Liver (tissue), 3 donors: ENCODE measurements around the gene ILRUN.

Experiments
- ATF3 ChIP-seq: IDR thresholded peaks from 2 replicates; pipeline ENCODE4 v1.6.1; 2016; ENCODE audit warnings: antibody characterized with exemption
- CTCF ChIP-seq: fragments of 150-350 bp; IDR thresholded peaks from 2 replicates; pipeline ENCODE4 v1.5.1; 2017; ENCODE audit warnings: improper control_type of control experiment, low read depth, low read length; ENCODE audit not compliant: missing input control
- EGR1 ChIP-seq, 2 donors: IDR thresholded peaks; 2 replicates each; pipeline ENCODE4 v1.6.1; 2016 to 2018; ENCODE audit warnings: antibody characterized with exemption in 2 of 2, low read depth in 2 of 2
- FOXA1 ChIP-seq: IDR thresholded peaks from 2 replicates; pipeline ENCODE4 v1.6.1; 2016; ENCODE audit warnings: antibody characterized with exemption
- GABPA ChIP-seq, 2 donors: IDR thresholded peaks in 1 of 2; conservative IDR thresholded peaks in 1 of 2; 2 replicates each; pipeline ENCODE4 v1.6.1; 2016; ENCODE audit warnings: antibody characterized with exemption in 2 of 2, mild to moderate bottlenecking in 1 of 2, moderate library complexity in 1 of 2
- HNF4G ChIP-seq: IDR thresholded peaks from 2 replicates; pipeline ENCODE4 v1.6.1; 2016; ENCODE audit warnings: antibody characterized with exemption
- MAX ChIP-seq: IDR thresholded peaks from 2 replicates; pipeline ENCODE4 v1.6.1; 2016; ENCODE audit warnings: antibody characterized with exemption
- RAD21 ChIP-seq, 2 donors: IDR thresholded peaks; 2 replicates each; pipeline ENCODE4 v1.6.1; 2016; ENCODE audit warnings: antibody characterized with exemption in 2 of 2, mild to moderate bottlenecking in 2 of 2
- REST ChIP-seq: IDR thresholded peaks from 2 replicates; pipeline ENCODE4 v1.6.1; 2016; ENCODE audit warnings: antibody characterized with exemption, mild to moderate bottlenecking
- RXRA ChIP-seq, 2 donors: IDR thresholded peaks; 2 replicates each; pipeline ENCODE4 v1.6.1; 2017 to 2018; ENCODE audit warnings: antibody characterized with exemption in 2 of 2, mild to moderate bottlenecking in 1 of 2
- SP1 ChIP-seq: IDR thresholded peaks from 2 replicates; pipeline ENCODE4 v1.6.1; 2018; ENCODE audit warnings: antibody characterized with exemption, mild to moderate bottlenecking
- TAF1 ChIP-seq: conservative IDR thresholded peaks from 2 replicates; pipeline ENCODE4 v1.6.1; 2016; ENCODE audit warnings: antibody characterized with exemption, mild to moderate bottlenecking
- YY1 ChIP-seq: IDR thresholded peaks from 2 replicates; pipeline ENCODE4 v1.6.1; 2016; ENCODE audit warnings: antibody characterized with exemption, mild to moderate bottlenecking
- ZBTB33 ChIP-seq: IDR thresholded peaks from 2 replicates; pipeline ENCODE4 v1.6.1; 2016; ENCODE audit warnings: antibody characterized with exemption
- donor health status: healthy.
- donor health status: healthy.

GRCh38 chr6:34672657-34673043, 23.9 kb downstream of the ILRUN start:
- TF ChIP-seq RAD21 (IDR thresholded peaks at IDR 0.05) (no peak), CTCF (no peak), YY1 (no peak), TAF1 (no peak), SP1 (no peak), EGR1 (IDR thresholded peaks at IDR 0.05; ENCODE audit: low read depth in 2 of 2) (no peak), HNF4G (no peak), ATF3 (no peak), FOXA1 (no peak), ZBTB33 (no peak), REST (no peak), MAX (no peak), RXRA (IDR thresholded peaks at IDR 0.05) (no peak), GABPA (IDR thresholded peaks at IDR 0.05 in 1 of 2, conservative IDR thresholded peaks at IDR 0.05 in 1 of 2) (no peak)
